ENCODE measurements around the gene GAL3ST3. TPM values are rescaled to one million over a fixed set of nuclear protein-coding genes. Genes with fewer than 3 reads are reported as not detected.
A peak's percentile ranks its signal among the peaks of the same experiment; 100 is the strongest.

Gene GAL3ST3
- total RNA-seq, 2 donors from 2014 or later, result 0.66 to 2.6 TPM

DNA sequence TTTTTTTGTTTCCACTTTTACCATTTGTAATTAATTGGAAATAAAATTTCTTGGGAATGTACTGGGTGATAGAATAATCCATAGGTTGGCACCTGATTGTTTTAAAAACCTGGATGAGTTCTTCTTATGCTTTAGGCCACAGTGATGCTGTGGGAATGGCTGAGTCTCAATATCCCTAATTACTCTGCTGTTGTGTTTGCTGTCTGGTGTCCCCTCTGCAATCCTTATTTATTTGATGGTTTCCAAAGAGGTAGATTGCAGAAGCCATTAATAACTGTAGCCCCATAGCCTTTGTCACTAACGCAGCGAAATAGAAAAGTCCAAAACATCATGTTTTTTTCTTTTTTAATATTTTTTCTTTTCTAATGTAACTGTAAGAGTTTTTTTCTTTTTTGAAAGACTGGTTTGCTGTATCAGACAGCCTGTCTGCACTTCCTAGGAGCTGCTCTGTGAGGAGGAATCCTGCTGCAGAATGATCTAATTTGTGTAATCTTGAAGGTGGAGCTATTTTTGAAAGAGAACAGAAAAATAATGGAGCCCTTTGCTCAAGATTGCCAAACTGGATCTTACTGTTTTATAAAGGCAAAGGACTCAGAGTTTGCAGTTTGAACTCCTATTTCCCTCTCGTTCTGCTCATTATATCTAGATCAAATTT is 36.0 kb upstream of the GAL3ST3 start:
- intact Hi-C loops (cut with DNase I), result no loop called here
- Histone ChIP-seq H3K27ac (no peak overlapping the region), H3K36me3 (replicated peaks in 1 of 2; ENCODE audit: insufficient read depth in 1 of 2, low read depth in 2 of 2) (no peaks in the 10 kb centered on the region), H3K9me3 (no peaks in the 10 kb centered on the region), H3K4me3 (no peak overlapping the region), H3K4me1 (peaks cover 51% of the 10 kb centered on the region), H3K27me3 (no peaks in the 10 kb centered on the region)
- DNase-seq, result no peak
- no peak for ATAC-seq
- 71 to 79% methylated on average over 3 of the region's 3 CpGs for WGBS, 2 donors
- no peak for TF ChIP-seq POLR2A (IDR thresholded peaks at IDR 0.05)
- TF ChIP-seq, protein P1, sequence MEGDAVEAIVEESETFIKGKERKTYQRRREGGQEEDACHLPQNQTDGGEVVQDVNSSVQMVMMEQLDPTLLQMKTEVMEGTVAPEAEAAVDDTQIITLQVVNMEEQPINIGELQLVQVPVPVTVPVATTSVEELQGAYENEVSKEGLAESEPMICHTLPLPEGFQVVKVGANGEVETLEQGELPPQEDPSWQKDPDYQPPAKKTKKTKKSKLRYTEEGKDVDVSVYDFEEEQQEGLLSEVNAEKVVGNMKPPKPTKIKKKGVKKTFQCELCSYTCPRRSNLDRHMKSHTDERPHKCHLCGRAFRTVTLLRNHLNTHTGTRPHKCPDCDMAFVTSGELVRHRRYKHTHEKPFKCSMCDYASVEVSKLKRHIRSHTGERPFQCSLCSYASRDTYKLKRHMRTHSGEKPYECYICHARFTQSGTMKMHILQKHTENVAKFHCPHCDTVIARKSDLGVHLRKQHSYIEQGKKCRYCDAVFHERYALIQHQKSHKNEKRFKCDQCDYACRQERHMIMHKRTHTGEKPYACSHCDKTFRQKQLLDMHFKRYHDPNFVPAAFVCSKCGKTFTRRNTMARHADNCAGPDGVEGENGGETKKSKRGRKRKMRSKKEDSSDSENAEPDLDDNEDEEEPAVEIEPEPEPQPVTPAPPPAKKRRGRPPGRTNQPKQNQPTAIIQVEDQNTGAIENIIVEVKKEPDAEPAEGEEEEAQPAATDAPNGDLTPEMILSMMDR (IDR thresholded peaks at IDR 0.05), result no peak

DNA sequence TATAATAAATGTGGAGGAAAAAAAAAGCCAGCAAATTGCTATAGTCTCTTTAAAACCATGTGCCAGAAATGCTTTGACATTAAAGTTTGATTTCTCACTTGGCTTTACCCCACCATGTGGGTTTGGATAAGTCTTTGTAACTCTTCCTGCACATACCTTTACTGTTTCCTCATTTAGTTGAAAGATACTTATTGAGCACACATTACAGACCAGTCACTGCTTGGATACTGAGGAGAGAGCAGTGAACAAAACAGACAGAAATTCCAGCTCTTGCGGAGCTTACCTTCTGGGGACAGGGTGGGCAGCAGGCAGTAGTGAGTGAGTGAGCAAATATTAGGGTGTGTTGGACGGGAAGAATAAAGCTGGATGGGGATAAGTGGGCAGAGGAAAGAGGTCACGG is 34.8 kb upstream of the GAL3ST3 start:
- ATAC-seq, result no peak
- H3K9me3 ChIP-seq, result no peaks in the 10 kb centered on the region
- no peak for DNase-seq
- no peak for TF ChIP-seq POLR2A (IDR thresholded peaks at IDR 0.05)
- TF ChIP-seq, protein P1 (IDR thresholded peaks at IDR 0.05), result no peak
- H3K27ac ChIP-seq, result peak overlapping the region in 3 of 4 donors; percentile 12 to 59 (median 28)
- H3K4me3 ChIP-seq, result no peak overlapping the region
- no peaks in the 10 kb centered on the region for H3K27me3 ChIP-seq
- intact Hi-C loops (cut with DNase I), result no loop called here
- H3K4me1 ChIP-seq, result peaks cover 51% of the 10 kb centered on the region
- WGBS, 2 donors, result 80 to 88% methylated on average over 3 of the region's 3 CpGs
- H3K36me3 ChIP-seq (replicated peaks in 1 of 2; ENCODE audit: insufficient read depth in 1 of 2, low read depth in 2 of 2), result no peaks in the 10 kb centered on the region

DNA sequence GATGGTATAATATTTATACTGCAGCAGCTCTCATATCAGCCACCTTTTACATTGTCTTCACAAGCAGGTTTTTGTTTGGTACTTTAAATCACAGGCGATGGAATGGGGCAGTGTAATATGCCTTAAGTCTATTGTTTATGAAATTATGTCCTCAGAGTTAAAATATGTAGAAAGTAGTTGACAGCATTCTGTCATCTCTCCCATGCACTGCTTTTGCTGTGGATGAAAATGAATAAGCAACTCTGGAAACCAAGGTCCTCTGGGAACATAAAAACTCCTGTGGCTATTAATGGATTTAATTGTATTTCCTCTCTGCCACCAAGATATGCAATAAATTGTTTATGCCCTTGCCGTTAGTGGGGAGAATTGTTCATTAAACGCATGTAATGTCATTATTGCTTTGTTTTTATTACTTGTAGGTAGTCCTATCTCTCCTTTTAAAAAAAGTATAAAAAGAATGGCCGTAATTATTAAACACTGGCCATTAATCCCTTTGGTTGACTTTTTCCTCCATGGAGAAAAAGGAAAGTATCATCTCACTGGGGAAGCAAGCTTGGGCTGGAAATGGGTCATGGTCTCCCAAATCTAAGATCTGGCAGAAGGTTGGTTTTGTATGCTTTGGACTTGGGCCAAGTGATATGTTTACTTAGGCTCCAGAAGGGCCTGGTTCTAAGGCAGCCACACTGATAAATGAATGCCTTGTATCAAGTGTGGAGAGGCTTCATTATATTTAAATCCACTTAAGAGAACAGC is 34.2 kb upstream of the GAL3ST3 start:
- Histone ChIP-seq H3K4me3 (no peak overlapping the region), H3K27ac (peak overlapping the region in 3 of 4 donors; percentile 10 to 59 (median 12)), H3K27me3 (no peaks in the 10 kb centered on the region), H3K4me1 (peaks cover 51% of the 10 kb centered on the region), H3K36me3 (replicated peaks in 1 of 2; ENCODE audit: insufficient read depth in 1 of 2, low read depth in 2 of 2) (no peaks in the 10 kb centered on the region), H3K9me3 (no peaks in the 10 kb centered on the region)
- intact Hi-C loops (cut with DNase I), result no loop called here
- WGBS, 2 donors, result 27 to 28% methylated on average over 4 of the region's 4 CpGs
- no peak for TF ChIP-seq POLR2A (IDR thresholded peaks at IDR 0.05)
- TF ChIP-seq, protein P1 (IDR thresholded peaks at IDR 0.05), result no peak
- peak; percentile 41 to 72 (median 57) for DNase-seq
- peak; percentile 67 for ATAC-seq

DNA sequence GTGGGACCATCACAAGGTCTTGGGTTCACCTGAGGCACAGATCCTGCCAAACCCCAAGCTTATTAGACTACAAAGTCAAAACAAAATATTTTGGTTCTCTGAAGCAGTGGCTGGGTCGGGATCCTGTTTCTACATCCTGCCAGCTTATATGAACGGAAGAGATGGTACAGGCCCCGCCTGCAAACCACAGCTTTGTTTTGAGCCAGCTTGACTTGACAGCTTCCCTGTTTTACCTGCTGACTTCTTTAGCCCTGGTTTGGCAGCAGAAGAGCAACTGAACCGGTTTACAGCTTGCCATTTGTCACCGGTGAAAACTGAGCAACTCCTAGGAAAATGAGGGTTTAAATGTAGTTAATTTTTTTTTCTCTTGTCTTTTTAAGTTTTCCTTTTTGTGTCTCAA is 32.5 kb upstream of the GAL3ST3 start:
- Histone ChIP-seq H3K36me3 (replicated peaks in 1 of 2; ENCODE audit: insufficient read depth in 1 of 2, low read depth in 2 of 2) (no peaks in the 10 kb centered on the region), H3K9me3 (no peaks in the 10 kb centered on the region), H3K27me3 (no peaks in the 10 kb centered on the region), H3K4me1 (peaks cover 51% of the 10 kb centered on the region), H3K4me3 (no peak overlapping the region), H3K27ac (peak overlapping the region in 3 of 4 donors; percentile 26 to 70 (median 34))
- peak; percentile 29 to 83 (median 78) for DNase-seq
- TF ChIP-seq POLR2A (IDR thresholded peaks at IDR 0.05), result no peak
- TF ChIP-seq, protein P1 (IDR thresholded peaks at IDR 0.05), result no peak
- ATAC-seq, result peak; percentile 43
- intact Hi-C loops (cut with DNase I), result no loop called here
- 6 to 7% methylated on average over 5 of the region's 5 CpGs for WGBS, 2 donors

Measured in body of pancreas (tissue), 4 donors.